Stimulated activated memory B cell treated with anti-CD40 and anti-IgM and Interleukin-4, amounts not matched to agents 10 μg/mL and 1 μg/mL and 100 μg/mL, for 72 hours (primary cell): Measurements from ENCODE around the gene SAMD11.

Experiments used
- ATAC-seq: fragments of 150-1000 bp; cut with Tn5 transposase; 2 replicates; pipeline ENCODE4 v1.10.0; 2021
- H3K27ac Mint-ChIP-seq: one replicate; pipeline ENCODE4 v1.8.0; 2022; ENCODE audit warnings: mild to moderate bottlenecking, mixed read lengths
- H3K27me3 Mint-ChIP-seq: one replicate; pipeline ENCODE4 v1.8.0; 2022; ENCODE audit warnings: mixed read lengths
- H3K36me3 Mint-ChIP-seq: one replicate; pipeline ENCODE4 v1.8.0; 2022; ENCODE audit warnings: mixed read lengths
- H3K4me1 Mint-ChIP-seq: one replicate; pipeline ENCODE4 v1.8.0; 2022; ENCODE audit warnings: mixed read lengths
- H3K4me3 Mint-ChIP-seq: one replicate; pipeline ENCODE4 v1.8.0; 2022; ENCODE audit warnings: mild to moderate bottlenecking, moderate library complexity, mixed read lengths
- H3K9me3 Mint-ChIP-seq: one replicate; pipeline ENCODE4 v1.8.0; 2022; ENCODE audit warnings: mixed read lengths

The SAMD11 gene

DNA sequence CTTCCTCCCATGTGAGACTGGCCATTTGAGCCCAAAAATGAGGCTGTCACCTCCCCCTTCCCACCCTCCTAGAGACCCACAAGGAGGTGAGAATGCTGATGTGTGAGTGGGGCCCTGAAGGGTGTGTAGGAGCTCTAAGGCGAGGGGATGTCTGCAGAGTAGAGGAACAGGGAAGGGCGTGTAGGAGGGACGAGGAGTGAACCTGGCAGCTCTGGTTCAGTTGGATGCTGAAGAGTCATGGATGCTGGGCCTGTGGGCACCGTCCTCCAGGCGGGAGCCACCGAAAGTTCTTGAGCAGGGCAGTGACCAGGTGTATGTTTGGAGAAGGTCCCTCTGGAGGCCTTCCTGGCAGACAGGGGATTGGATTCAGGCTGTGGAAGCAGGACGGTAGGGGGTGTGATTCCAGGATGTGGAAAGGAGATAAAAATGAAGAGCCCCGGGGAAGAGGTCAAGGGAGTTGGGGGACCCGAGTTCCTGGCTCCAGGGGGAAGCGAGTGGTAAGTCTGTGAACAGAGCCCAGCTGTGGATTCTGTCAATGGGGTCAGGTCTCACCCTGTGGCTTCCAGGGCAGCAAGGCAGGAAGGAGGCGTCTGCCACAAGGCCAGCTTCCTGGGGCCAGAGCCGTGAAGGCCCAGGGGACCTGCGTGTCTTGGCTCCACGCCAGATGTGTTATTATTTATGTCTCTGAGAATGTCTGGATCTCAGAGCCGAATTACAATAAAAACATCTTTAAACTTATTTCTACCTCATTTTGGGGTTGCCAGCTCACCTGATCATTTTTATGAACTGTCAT is 7.9 kb downstream of the SAMD11 start:
- Mint-ChIP-seq H3K4me3 (no peak overlapping the region), H3K36me3 (no peaks in the 10 kb centered on the region), H3K27me3 (peaks cover 83% of the 10 kb centered on the region), H3K27ac (no peak overlapping the region), H3K4me1 (peaks cover 8% of the 10 kb centered on the region), H3K9me3 (no peaks in the 10 kb centered on the region)
- ATAC-seq, result no peak

- ATAC-seq, result no peak
These were observed 8.4 kb downstream of the SAMD11 start for GRCh38 chr1:932173-932510.

GRCh38 chr1:932776-933602 is 9.3 kb downstream of the SAMD11 start:
- Mint-ChIP-seq H3K4me3 (no peak overlapping the region), H3K4me1 (peaks cover 8% of the 10 kb centered on the region), H3K9me3 (no peaks in the 10 kb centered on the region), H3K36me3 (no peaks in the 10 kb centered on the region), H3K27ac (no peak overlapping the region), H3K27me3 (peaks cover 75% of the 10 kb centered on the region)
- no peak for ATAC-seq

More at GRCh38 chr1:932173-932510, 8.4 kb downstream of the SAMD11 start:
- no peak overlapping the region for H3K4me3 Mint-ChIP-seq
- H3K4me1 Mint-ChIP-seq, result peaks cover 8% of the 10 kb centered on the region
- H3K36me3 Mint-ChIP-seq, result no peaks in the 10 kb centered on the region
- H3K9me3 Mint-ChIP-seq, result no peaks in the 10 kb centered on the region
- peaks cover 78% of the 10 kb centered on the region for H3K27me3 Mint-ChIP-seq
- H3K27ac Mint-ChIP-seq, result no peak overlapping the region

DNA sequence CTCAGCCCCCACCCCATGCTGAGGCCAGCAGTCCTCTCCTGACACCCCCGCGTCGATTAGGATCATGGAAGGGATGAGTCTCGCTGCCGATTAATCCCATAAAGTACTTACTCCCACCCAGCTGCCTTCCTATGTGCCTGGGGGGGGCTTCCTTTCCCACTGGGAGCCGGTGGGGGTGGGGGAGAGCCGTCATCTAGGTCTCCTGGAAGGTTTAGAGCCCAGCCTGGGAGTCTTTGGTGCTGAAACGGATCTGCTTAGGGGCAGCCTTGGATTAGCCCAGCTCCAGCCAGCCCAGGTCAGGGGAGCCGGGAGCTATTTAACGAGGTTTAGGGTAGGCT is 9.8 kb downstream of the SAMD11 start:
- no peak for ATAC-seq
- Mint-ChIP-seq H3K9me3 (no peaks in the 10 kb centered on the region), H3K27me3 (peaks cover 75% of the 10 kb centered on the region), H3K4me1 (peaks cover 8% of the 10 kb centered on the region), H3K27ac (no peak overlapping the region), H3K36me3 (no peaks in the 10 kb centered on the region), H3K4me3 (no peak overlapping the region)

GRCh38 chr1:934991-935750 is 11.4 kb downstream of the SAMD11 start:
- no peaks in the 10 kb centered on the region for H3K36me3 Mint-ChIP-seq
- no peak overlapping the region for H3K4me3 Mint-ChIP-seq
- peaks cover 8% of the 10 kb centered on the region for H3K4me1 Mint-ChIP-seq
- H3K9me3 Mint-ChIP-seq, result no peaks in the 10 kb centered on the region
- peaks cover 76% of the 10 kb centered on the region for H3K27me3 Mint-ChIP-seq
- ATAC-seq, result no peak
- H3K27ac Mint-ChIP-seq, result no peak overlapping the region

DNA sequence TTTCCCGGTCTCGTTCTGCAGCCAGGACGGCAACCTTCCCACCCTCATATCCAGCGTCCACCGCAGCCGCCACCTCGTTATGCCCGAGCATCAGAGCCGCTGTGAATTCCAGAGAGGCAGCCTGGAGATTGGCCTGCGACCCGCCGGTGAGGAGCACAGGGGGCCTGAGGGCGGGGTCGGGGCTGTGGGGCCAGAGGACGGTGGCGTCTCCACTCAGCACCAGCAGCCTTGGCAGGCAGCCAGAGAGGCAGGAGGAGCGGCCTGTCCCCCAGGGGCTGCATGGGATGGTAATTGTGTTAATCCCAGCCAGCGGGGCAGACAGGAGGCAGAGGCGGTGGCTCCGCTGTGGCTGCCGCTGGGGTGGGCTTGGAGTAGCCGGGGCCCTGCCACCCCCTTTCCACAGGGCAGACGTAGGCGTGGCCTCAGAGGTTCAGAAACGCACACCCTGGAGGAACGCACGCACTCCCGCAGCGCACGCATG is 12.1 kb downstream of the SAMD11 start:
- H3K4me3 Mint-ChIP-seq, result no peak overlapping the region
- H3K4me1 Mint-ChIP-seq, result peaks cover 11% of the 10 kb centered on the region
- no peak for ATAC-seq
- H3K27ac Mint-ChIP-seq, result no peak overlapping the region
- no peaks in the 10 kb centered on the region for H3K36me3 Mint-ChIP-seq
- H3K9me3 Mint-ChIP-seq, result no peaks in the 10 kb centered on the region
- peaks cover 73% of the 10 kb centered on the region for H3K27me3 Mint-ChIP-seq

GRCh38 chr1:936348-937264 is 12.9 kb downstream of the SAMD11 start:
- H3K9me3 Mint-ChIP-seq, result no peaks in the 10 kb centered on the region
- H3K27me3 Mint-ChIP-seq, result peaks cover 73% of the 10 kb centered on the region
- no peak overlapping the region for H3K27ac Mint-ChIP-seq
- H3K36me3 Mint-ChIP-seq, result no peaks in the 10 kb centered on the region
- peak; percentile 17 for ATAC-seq
- H3K4me3 Mint-ChIP-seq, result no peak overlapping the region
- H3K4me1 Mint-ChIP-seq, result peaks cover 13% of the 10 kb centered on the region

- Mint-ChIP-seq H3K36me3 (no peaks in the 10 kb centered on the region), H3K9me3 (no peaks in the 10 kb centered on the region), H3K27me3 (peaks cover 68% of the 10 kb centered on the region), H3K4me3 (no peak overlapping the region), H3K27ac (no peak overlapping the region), H3K4me1 (peaks cover 11% of the 10 kb centered on the region)
- no peak for ATAC-seq
These were observed 13.8 kb downstream of the SAMD11 start for GRCh38 chr1:937521-937920.

GRCh38 chr1:938088-938683 is 14.5 kb downstream of the SAMD11 start:
- no peaks in the 10 kb centered on the region for H3K9me3 Mint-ChIP-seq
- H3K27me3 Mint-ChIP-seq, result peaks cover 61% of the 10 kb centered on the region
- peak; percentile 49 for ATAC-seq
- no peaks in the 10 kb centered on the region for H3K36me3 Mint-ChIP-seq
- peaks cover 11% of the 10 kb centered on the region for H3K4me1 Mint-ChIP-seq
- H3K27ac Mint-ChIP-seq, result no peak overlapping the region
- H3K4me3 Mint-ChIP-seq, result no peak overlapping the region

DNA sequence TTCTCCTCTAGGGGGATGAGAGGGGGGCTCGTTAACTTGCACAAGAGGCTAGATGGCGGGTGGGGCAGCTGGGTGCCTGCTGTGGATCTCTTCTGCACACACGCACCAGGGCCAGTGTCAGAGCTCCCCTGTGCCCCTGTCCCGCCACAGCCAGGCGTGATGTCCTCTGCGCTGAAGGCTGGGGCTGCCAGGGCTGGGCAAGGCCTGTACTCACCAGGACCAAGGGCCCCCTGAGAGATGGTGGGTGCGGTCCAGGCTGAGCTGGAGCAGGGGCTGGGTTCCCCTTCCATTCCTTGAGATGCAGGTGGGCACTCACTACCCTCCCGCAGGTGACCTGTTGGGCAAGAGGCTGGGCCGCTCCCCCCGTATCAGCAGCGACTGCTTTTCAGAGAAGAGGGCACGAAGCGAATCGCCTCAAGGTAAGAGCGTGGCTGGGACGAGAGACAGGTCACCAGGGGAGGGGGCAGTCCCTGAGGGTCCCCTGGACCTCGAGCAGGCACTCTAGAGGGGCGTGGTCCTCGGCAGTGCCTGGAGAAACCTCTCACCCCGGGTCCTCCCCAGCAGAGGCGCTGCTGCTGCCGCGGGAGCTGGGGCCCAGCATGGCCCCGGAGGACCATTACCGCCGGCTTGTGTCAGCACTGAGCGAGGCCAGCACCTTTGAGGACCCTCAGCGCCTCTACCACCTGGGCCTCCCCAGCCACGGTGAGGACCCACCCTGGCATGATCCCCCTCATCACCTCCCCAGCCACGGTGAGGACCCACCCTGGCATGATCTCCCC is 15.2 kb downstream of the SAMD11 start:
- H3K36me3 Mint-ChIP-seq, result peaks cover 1% of the 10 kb centered on the region
- H3K27ac Mint-ChIP-seq, result no peak overlapping the region
- H3K9me3 Mint-ChIP-seq, result no peaks in the 10 kb centered on the region
- peaks cover 54% of the 10 kb centered on the region for H3K27me3 Mint-ChIP-seq
- H3K4me1 Mint-ChIP-seq, result peaks cover 11% of the 10 kb centered on the region
- no peak for ATAC-seq
- H3K4me3 Mint-ChIP-seq, result no peak overlapping the region

DNA sequence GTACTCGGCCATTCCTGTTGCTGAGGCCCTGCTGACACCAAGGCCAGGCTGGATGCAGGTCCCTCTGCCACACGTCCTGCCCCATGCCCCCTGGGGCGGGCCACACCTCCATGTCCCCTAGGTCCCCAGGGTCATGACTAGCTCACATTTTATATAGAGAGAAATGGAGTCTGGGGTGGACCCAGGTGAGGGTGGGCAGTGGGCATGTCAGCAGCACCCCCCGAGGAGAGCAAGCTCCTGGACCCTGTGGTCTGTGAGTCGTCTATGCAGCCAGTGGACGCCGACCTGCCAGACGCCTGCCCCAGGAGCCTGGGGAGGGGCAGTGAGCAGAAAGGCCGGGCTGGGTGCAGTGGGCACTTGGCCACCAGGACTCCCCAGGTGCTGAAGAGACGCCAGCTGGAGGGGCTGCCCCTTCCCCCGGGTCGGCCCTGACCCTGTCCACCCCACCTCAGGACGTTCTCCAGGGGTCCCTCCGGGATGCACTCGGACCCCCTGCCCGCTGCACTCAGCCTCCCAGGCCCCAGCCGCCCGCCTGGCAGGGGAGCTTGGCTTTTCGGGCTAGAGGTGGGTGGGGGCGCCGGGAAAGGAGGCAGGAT is 15.9 kb downstream of the SAMD11 start:
- H3K36me3 Mint-ChIP-seq, result peaks cover 8% of the 10 kb centered on the region
- H3K27ac Mint-ChIP-seq, result no peak overlapping the region
- peak overlapping the region; percentile 0 for H3K4me3 Mint-ChIP-seq
- ATAC-seq, result no peak
- peaks cover 11% of the 10 kb centered on the region for H3K4me1 Mint-ChIP-seq
- peaks cover 52% of the 10 kb centered on the region for H3K27me3 Mint-ChIP-seq
- no peaks in the 10 kb centered on the region for H3K9me3 Mint-ChIP-seq

GRCh38 chr1:940107-941014 is 16.6 kb downstream of the SAMD11 start:
- H3K27ac Mint-ChIP-seq, result no peak overlapping the region
- peaks cover 16% of the 10 kb centered on the region for H3K4me1 Mint-ChIP-seq
- peaks cover 44% of the 10 kb centered on the region for H3K27me3 Mint-ChIP-seq
- H3K36me3 Mint-ChIP-seq, result peaks cover 16% of the 10 kb centered on the region
- H3K9me3 Mint-ChIP-seq, result no peaks in the 10 kb centered on the region
- no peak for ATAC-seq
- H3K4me3 Mint-ChIP-seq, result peak overlapping the region; percentile 74
